Measurements from ENCODE around the gene TBX4. TPM values are rescaled to one million over a fixed set of nuclear protein-coding genes. Genes with fewer than 3 reads are reported as not detected.
"Not testable (repeated sequence)": the region's sequence is repeated elsewhere in the genome, so short reads cannot be mapped to it uniquely, and the experiment has no call there.

The TBX4 gene
- total RNA-seq, 1 experiment from 2014 or later = not detected

DNA sequence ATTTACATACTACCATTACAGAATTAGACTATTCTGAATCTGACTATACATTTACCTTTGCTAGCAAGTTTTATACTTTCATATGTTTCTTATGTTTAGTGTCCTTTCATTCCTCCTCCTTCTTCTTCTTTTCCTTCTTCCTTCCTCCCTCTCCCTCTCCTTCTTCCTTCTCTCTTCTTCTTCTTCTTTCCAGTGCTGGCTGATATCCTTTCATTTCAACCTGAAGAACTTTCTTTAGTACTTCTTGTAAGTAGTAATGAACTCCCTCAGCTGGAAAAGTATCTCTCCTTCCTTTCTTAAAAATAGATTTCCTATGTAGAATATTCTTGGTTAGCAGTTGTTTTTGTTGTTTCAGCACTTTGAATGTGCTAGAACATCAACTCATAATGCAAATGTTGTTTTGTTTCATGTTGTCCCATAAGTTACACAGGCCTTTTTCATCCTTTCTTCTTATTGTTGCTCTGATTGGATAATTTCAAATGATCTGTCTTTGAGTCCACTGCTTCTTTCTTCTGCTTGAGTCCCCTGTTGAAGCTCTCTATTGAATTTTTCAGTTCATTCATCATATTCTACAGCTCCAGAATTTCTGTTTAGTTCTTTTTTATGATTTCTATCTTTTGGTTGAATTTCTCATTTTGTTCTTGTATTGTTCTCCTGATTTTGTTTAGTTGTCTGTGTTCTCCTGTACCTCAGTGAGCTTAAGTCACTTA is 15.1 kb upstream of the TBX4 start:
- H3K4me3 Mint-ChIP-seq (ENCODE audit: low read depth, unreplicated experiment) = no peak overlapping the region
- no peaks in the 10 kb centered on the region for H3K4me1 Mint-ChIP-seq (ENCODE audit: low read depth, unreplicated experiment)
- no peaks in the 10 kb centered on the region for H3K36me3 Mint-ChIP-seq (ENCODE audit: insufficient read depth, unreplicated experiment)
- no peak for DNase-seq
- BruUV-seq (replicated peaks) = no TSS peak
- TF ChIP-seq, protein P1, sequence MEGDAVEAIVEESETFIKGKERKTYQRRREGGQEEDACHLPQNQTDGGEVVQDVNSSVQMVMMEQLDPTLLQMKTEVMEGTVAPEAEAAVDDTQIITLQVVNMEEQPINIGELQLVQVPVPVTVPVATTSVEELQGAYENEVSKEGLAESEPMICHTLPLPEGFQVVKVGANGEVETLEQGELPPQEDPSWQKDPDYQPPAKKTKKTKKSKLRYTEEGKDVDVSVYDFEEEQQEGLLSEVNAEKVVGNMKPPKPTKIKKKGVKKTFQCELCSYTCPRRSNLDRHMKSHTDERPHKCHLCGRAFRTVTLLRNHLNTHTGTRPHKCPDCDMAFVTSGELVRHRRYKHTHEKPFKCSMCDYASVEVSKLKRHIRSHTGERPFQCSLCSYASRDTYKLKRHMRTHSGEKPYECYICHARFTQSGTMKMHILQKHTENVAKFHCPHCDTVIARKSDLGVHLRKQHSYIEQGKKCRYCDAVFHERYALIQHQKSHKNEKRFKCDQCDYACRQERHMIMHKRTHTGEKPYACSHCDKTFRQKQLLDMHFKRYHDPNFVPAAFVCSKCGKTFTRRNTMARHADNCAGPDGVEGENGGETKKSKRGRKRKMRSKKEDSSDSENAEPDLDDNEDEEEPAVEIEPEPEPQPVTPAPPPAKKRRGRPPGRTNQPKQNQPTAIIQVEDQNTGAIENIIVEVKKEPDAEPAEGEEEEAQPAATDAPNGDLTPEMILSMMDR (IDR thresholded peaks at IDR 0.05; ENCODE audit: unreplicated experiment) = no peak
- intact Hi-C loops (cut with micrococcal nuclease; ENCODE audit: unreplicated experiment) = no loop called here
- CTCF ChIA-PET = no interaction called here
- H3K27me3 Mint-ChIP-seq (ENCODE audit: unreplicated experiment) = peaks cover 47% of the 10 kb centered on the region
- H3K27ac Mint-ChIP-seq (ENCODE audit: unreplicated experiment) = no peak overlapping the region
- peaks cover 8% of the 10 kb centered on the region for H3K9me3 Mint-ChIP-seq (ENCODE audit: low read depth, unreplicated experiment)

DNA sequence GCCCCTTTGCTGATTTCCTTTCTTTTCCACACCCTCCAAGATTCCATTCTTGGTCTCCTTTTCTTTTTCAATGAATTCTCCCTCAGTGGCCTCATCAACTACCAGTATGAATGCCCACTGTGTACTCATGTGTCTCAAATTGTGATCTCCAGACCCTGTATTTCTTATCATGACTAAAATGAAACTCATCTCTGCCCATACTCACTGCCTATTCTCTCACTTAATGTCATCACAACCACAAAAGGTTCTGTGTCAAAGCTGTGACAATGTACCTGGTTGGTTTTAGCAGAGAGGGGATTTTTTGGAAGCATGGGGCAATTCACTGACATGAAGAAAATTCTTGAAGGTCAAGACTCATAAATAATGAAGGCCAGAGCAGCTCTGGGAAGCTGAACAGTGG is 11.5 kb upstream of the TBX4 start:
- H3K4me3 Mint-ChIP-seq (ENCODE audit: low read depth, unreplicated experiment) = no peak overlapping the region
- intact Hi-C loops (cut with micrococcal nuclease; ENCODE audit: unreplicated experiment) = no loop called here

DNA sequence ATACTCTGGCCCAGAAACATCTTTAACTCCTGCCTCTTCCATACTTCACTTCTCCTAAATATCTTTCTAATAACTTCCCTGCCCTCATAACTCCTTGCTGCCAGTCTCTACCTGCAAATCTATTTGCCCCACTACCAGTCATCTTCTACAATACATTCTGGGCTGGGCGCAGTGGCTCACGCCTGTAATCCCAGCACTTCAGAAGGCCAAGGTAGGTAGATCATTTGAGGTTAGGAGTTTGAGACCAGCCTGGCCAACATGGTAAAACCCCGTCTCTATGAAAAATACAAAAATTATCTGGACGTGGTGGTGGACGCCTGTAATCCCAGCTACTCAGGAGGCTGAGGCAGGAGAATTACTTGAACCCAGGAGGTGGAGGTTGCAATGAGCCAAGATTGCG is 10.7 kb upstream of the TBX4 start:
- DNase-seq; H3K4me1 Mint-ChIP-seq (ENCODE audit: low read depth, unreplicated experiment); BruUV-seq (replicated peaks); H3K27ac Mint-ChIP-seq (ENCODE audit: unreplicated experiment); H3K9me3 Mint-ChIP-seq (ENCODE audit: low read depth, unreplicated experiment); CTCF ChIA-PET; intact Hi-C loops (cut with micrococcal nuclease; ENCODE audit: unreplicated experiment); H3K4me3 Mint-ChIP-seq (ENCODE audit: low read depth, unreplicated experiment); H3K36me3 Mint-ChIP-seq (ENCODE audit: insufficient read depth, unreplicated experiment): not testable (repeated sequence)
- H3K27me3 Mint-ChIP-seq (ENCODE audit: unreplicated experiment) = peaks cover 45% of the 10 kb centered on the region

More for the DNA sequence above, 11.5 kb upstream of the TBX4 start:
- peaks cover 47% of the 10 kb centered on the region for H3K27me3 Mint-ChIP-seq (ENCODE audit: unreplicated experiment)
- TF ChIP-seq, protein P1 (IDR thresholded peaks at IDR 0.05; ENCODE audit: unreplicated experiment) = no peak
- BruUV-seq (replicated peaks) = no TSS peak
- DNase-seq = no peak
- H3K27ac Mint-ChIP-seq (ENCODE audit: unreplicated experiment) = no peak overlapping the region
- H3K36me3 Mint-ChIP-seq (ENCODE audit: insufficient read depth, unreplicated experiment) = no peaks in the 10 kb centered on the region
- CTCF ChIA-PET = no interaction called here
- H3K4me1 Mint-ChIP-seq (ENCODE audit: low read depth, unreplicated experiment) = no peaks in the 10 kb centered on the region
- peaks cover 8% of the 10 kb centered on the region for H3K9me3 Mint-ChIP-seq (ENCODE audit: low read depth, unreplicated experiment)

DNA sequence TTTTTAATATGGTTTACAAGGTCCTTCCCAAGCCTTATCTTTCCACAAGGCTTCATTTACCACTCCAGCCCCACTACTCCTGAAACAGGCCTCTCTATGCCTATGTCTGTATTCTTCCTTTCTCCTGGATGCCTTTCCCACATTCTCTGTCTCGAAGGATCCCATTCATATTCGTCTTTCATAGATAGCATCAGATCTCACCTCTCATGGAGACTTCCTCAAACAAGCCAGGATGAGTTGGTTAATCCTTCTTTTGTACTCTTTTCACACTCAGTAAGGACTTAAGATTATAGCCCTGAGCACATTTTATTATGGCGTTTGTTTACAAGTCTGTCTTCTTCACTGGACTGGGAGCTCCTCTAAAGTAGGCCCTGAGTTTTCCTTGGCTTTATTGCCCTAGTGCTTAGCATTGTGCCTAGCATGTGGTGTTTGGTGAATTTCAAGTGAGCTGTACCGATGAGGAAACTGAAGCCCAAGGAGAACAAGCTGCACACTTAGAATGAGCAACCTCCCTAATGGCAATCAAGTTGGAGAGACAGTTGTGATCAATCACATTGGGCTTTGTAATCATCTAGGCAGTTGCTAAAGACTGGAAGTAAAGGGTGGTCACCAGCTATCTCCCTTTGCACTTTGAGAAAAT is 10.0 kb upstream of the TBX4 start:
- H3K27ac Mint-ChIP-seq (ENCODE audit: unreplicated experiment) = no peak overlapping the region
- no peak overlapping the region for H3K4me3 Mint-ChIP-seq (ENCODE audit: low read depth, unreplicated experiment)
- peaks cover 37% of the 10 kb centered on the region for H3K27me3 Mint-ChIP-seq (ENCODE audit: unreplicated experiment)
- no peaks in the 10 kb centered on the region for H3K36me3 Mint-ChIP-seq (ENCODE audit: insufficient read depth, unreplicated experiment)
- peaks cover 5% of the 10 kb centered on the region for H3K9me3 Mint-ChIP-seq (ENCODE audit: low read depth, unreplicated experiment)
- no peaks in the 10 kb centered on the region for H3K4me1 Mint-ChIP-seq (ENCODE audit: low read depth, unreplicated experiment)
- DNase-seq = no peak
- TF ChIP-seq, protein P1 (IDR thresholded peaks at IDR 0.05; ENCODE audit: unreplicated experiment) = no peak
- no TSS peak for BruUV-seq (replicated peaks)
- intact Hi-C loops (cut with micrococcal nuclease; ENCODE audit: unreplicated experiment) = no loop called here
- CTCF ChIA-PET = interaction anchor here (0.5 to 0.6 kb wide), 2 partner anchors 108 to 1533 kb away, joined by 3 to 4 read pairs; no protein-coding TSS in a partner anchor
